Testis (tissue), 5 donors: Measurements from ENCODE around the gene GABRB2. TPM values are rescaled to one million over a fixed set of nuclear protein-coding genes. Genes with fewer than 3 reads are reported as not detected.

Experiments
- DNase-seq: peaks from one replicate; pipeline ENCODE4 v3.0.0-alpha.2; 2019
- H3K27ac ChIP-seq, 2 donors: fragments of 200-600 bp; sonication (generic); one replicate each; pipeline ENCODE4 v1.5.1; 2019
- H3K27me3 ChIP-seq: fragments of 200-600 bp; sonication (generic); one replicate; pipeline ENCODE4 v1.5.1; 2019
- H3K36me3 ChIP-seq: fragments of 200-600 bp; sonication (generic); one replicate; pipeline ENCODE4 v1.5.1; 2017; ENCODE audit warnings: low read depth; ENCODE audit errors: missing control alignments
- H3K4me1 ChIP-seq: fragments of 200-600 bp; sonication (generic); one replicate; pipeline ENCODE4 v1.5.1; 2019
- H3K4me3 ChIP-seq, 2 donors: fragments of 200-600 bp; sonication (generic); one replicate each; pipeline ENCODE4 v1.5.1; 2017 to 2019
- H3K9me3 ChIP-seq: fragments of 200-600 bp; sonication (generic); one replicate; pipeline ENCODE4 v1.5.1; 2017
- CTCF ChIP-seq, 3 experiments: fragments of 450-650 bp in 2 of 3; fragments of 200-600 bp in 1 of 3; sonication (generic) in 1 of 3; IDR thresholded peaks; one replicate each; pipeline ENCODE4 v1.5.1; 2016 to 2019; ENCODE audit warnings: antibody characterized with exemption in 3 of 3, mild to moderate bottlenecking in 2 of 3, moderate library complexity in 1 of 3
- POLR2A ChIP-seq: fragments of 450-650 bp; IDR thresholded peaks from one replicate; pipeline ENCODE4 v1.6.1; 2017; ENCODE audit warnings: antibody characterized with exemption, mild to moderate bottlenecking, moderate library complexity
- WGBS, 2 donors: methylation state at CpG; one replicate each; pipeline ENCODE4 v1.1.5; 2018; 5-methylcytosine and 5-hydroxymethylcytosine counted together
- intact Hi-C: fragments of 100-400 bp; cut with DNase I; formaldehyde crosslinking; loops from one replicate; pipeline ENCODE4 v1.15.1; 2023; ENCODE audit warnings: low total_unique reads
- long read RNA-seq, 2 donors: transcript quantifications; one replicate each; lab custom pipeline, GENCODE V29; 2026
- polyA plus RNA-seq: library from polyadenylated mRNA; stranded (reverse); fragments of 350-450 nt; fragmentation: Illumina TruSeq; extraction: RNeasy Lipid Tissue Mini Kit (QIAGEN cat#74804); gene quantifications from one replicate; pipeline ENCODE4 v1.2.3, GENCODE V29; 2014; ENCODE audit warnings: low read depth, low replicate concordance; ENCODE audit not compliant: insufficient read depth
- total RNA-seq, 2 donors: library from RNA; depleted of rRNA; stranded (reverse); fragments of >200 nt; gene quantifications; one replicate each; pipeline ENCODE4 v1.2.3, GENCODE V29; 2016

GABRB2 gene
- total RNA-seq (1 to 10 TPM; 4.0 to 4.7 TPM), polyA plus RNA-seq (1.3 TPM)
- long read RNA-seq, donor 1 = 0 reads
- long read RNA-seq, donor 2 = 0 reads

GRCh38 chr5:161546470-161547301 is at the start of gene GABRB2:
TSS of gene GABRB2 (minus strand) at chr5:161546725. CDS start at chr5:161546643, 82 bp downstream.
- Histone ChIP-seq H3K4me1 (peaks cover 15% of the 10 kb centered on the region), H3K27me3 (no peaks in the 10 kb centered on the region), H3K4me3 (peak within 1 kb of the TSS; percentile 45 to 64), H3K9me3 (no peaks in the 10 kb centered on the region), H3K36me3 (no peaks in the 10 kb centered on the region), H3K27ac (no peak within 1 kb of the TSS)
- intact Hi-C loops = no loop called here
- 1% methylated on average over 31 of the region's 31 CpGs for WGBS, 2 donors
- no peak for TF ChIP-seq CTCF (IDR thresholded peaks at IDR 0.05)
- TF ChIP-seq POLR2A = no peak
- DNase-seq = peak; percentile 78

- H3K27ac ChIP-seq = no peak overlapping the region
- H3K27me3 ChIP-seq = no peaks in the 10 kb centered on the region
- 55 to 58% methylated on average over 1 of the region's 1 CpG for WGBS, 2 donors
- H3K9me3 ChIP-seq = no peaks in the 10 kb centered on the region
- DNase-seq = no peak
- no peaks in the 10 kb centered on the region for H3K4me1 ChIP-seq
- intact Hi-C loops = no loop called here
- no peak for TF ChIP-seq CTCF (IDR thresholded peaks at IDR 0.05)
- TF ChIP-seq POLR2A = no peak
- no peak overlapping the region for H3K4me3 ChIP-seq
- no peaks in the 10 kb centered on the region for H3K36me3 ChIP-seq
Observed at GRCh38 chr5:161585798-161586197, 39.3 kb upstream of the GABRB2 start.

GRCh38 chr5:161580621-161581020 is 34.1 kb upstream of the GABRB2 start:
- WGBS, 2 donors = 78 to 90% methylated on average over 5 of the region's 5 CpGs
- TF ChIP-seq POLR2A (no peak), CTCF (IDR thresholded peaks at IDR 0.05) (no peak)
- intact Hi-C loops = no loop called here
- no peaks in the 10 kb centered on the region for H3K36me3 ChIP-seq
- no peak for DNase-seq
- no peaks in the 10 kb centered on the region for H3K9me3 ChIP-seq
- no peak overlapping the region for H3K4me3 ChIP-seq
- H3K27ac ChIP-seq = no peak overlapping the region
- no peaks in the 10 kb centered on the region for H3K4me1 ChIP-seq
- H3K27me3 ChIP-seq = no peaks in the 10 kb centered on the region

GRCh38 chr5:161572914-161573313 is 26.4 kb upstream of the GABRB2 start:
- Histone ChIP-seq H3K27me3 (no peaks in the 10 kb centered on the region), H3K36me3 (no peaks in the 10 kb centered on the region), H3K9me3 (no peaks in the 10 kb centered on the region), H3K27ac (no peak overlapping the region), H3K4me3 (no peak overlapping the region), H3K4me1 (no peaks in the 10 kb centered on the region)
- 81 to 85% methylated on average over 3 of the region's 3 CpGs for WGBS, 2 donors
- TF ChIP-seq CTCF (IDR thresholded peaks at IDR 0.05) (no peak), POLR2A (no peak)
- intact Hi-C loops = no loop called here
- DNase-seq = no peak
